H9 (cell line): ENCODE measurements around the gene TTC28. TPM values are rescaled to one million over a fixed set of nuclear protein-coding genes. Genes with fewer than 3 reads are reported as not detected.

Source experiments
- DNase-seq: peaks from one replicate; pipeline ENCODE4 v3.0.0-alpha.2; 2017
- H2AFZ ChIP-seq: one replicate; pipeline ENCODE4 v1.6.1; 2013; ENCODE audit warnings: mild to moderate bottlenecking, low read length, control low read depth, moderate library complexity
- H2AK5ac ChIP-seq: 2 replicates; pipeline ENCODE4 v1.6.1; 2013; ENCODE audit warnings: low read length, control low read depth, mixed read lengths; ENCODE audit not compliant: insufficient read length
- H2BK120ac ChIP-seq: one replicate; pipeline ENCODE4 v1.6.1; 2013; ENCODE audit warnings: low read depth, mild to moderate bottlenecking, low read length, control low read depth, inconsistent platforms; ENCODE audit not compliant: poor library complexity, severe bottlenecking
- H2BK12ac ChIP-seq: 2 replicates; pipeline ENCODE4 v1.6.1; 2013; ENCODE audit warnings: low read length, control low read depth, mixed read lengths, low read depth; ENCODE audit not compliant: insufficient read length
- H2BK15ac ChIP-seq: 2 replicates; pipeline ENCODE4 v1.6.1; 2013; ENCODE audit warnings: low read depth, low read length, control low read depth
- H2BK20ac ChIP-seq: one replicate; pipeline ENCODE4 v1.6.1; 2013; ENCODE audit warnings: low read depth, mild to moderate bottlenecking, low read length, control low read depth, inconsistent platforms; ENCODE audit not compliant: poor library complexity, severe bottlenecking
- H2BK5ac ChIP-seq: 2 replicates; pipeline ENCODE4 v1.6.1; 2013; ENCODE audit warnings: low read length, control low read depth, mixed read lengths; ENCODE audit not compliant: insufficient read length
- H3K14ac ChIP-seq: 2 replicates; pipeline ENCODE4 v1.6.1; 2013; ENCODE audit warnings: low read length, control low read depth; ENCODE audit not compliant: insufficient read depth
- H3K18ac ChIP-seq: 2 replicates; pipeline ENCODE4 v1.6.1; 2013; ENCODE audit warnings: low read depth, mild to moderate bottlenecking, mixed read lengths, low read length, control low read depth; ENCODE audit not compliant: insufficient read length
- H3K23ac ChIP-seq: 2 replicates; pipeline ENCODE4 v1.6.1; 2013; ENCODE audit warnings: low read length, control low read depth, mixed read lengths, low read depth; ENCODE audit not compliant: insufficient read length
- H3K23me2 ChIP-seq: 2 replicates; pipeline ENCODE4 v1.6.1; 2013; ENCODE audit warnings: low read depth, mild to moderate bottlenecking, mixed read lengths, low read length, control low read depth; ENCODE audit not compliant: insufficient read length, poor library complexity, severe bottlenecking
- H3K27ac ChIP-seq: 2 replicates; pipeline ENCODE4 v1.5.1; 2013; ENCODE audit warnings: low read length, control low read depth, mixed read lengths, low read depth; ENCODE audit not compliant: insufficient read length
- H3K27me3 ChIP-seq: 2 replicates; pipeline ENCODE4 v1.6.1; 2013; ENCODE audit warnings: low read length, control low read depth, inconsistent platforms; ENCODE audit not compliant: insufficient read depth
- H3K4ac ChIP-seq: 2 replicates; pipeline ENCODE4 v1.6.1; 2013; ENCODE audit warnings: low read depth, mild to moderate bottlenecking, control low read depth, inconsistent platforms, low read length, moderate library complexity
- H3K4me1 ChIP-seq: 2 replicates; pipeline ENCODE4 v1.6.1; 2013; ENCODE audit warnings: low read length, control low read depth, inconsistent platforms; ENCODE audit not compliant: insufficient read depth
- H3K4me2 ChIP-seq: 2 replicates; pipeline ENCODE4 v1.6.1; 2013; ENCODE audit warnings: low read length, control low read depth, mixed read lengths; ENCODE audit not compliant: insufficient read length, insufficient read depth
- H3K56ac ChIP-seq: 2 replicates; pipeline ENCODE4 v1.6.1; 2013; ENCODE audit warnings: low read depth, mild to moderate bottlenecking, mixed read lengths, low read length, control low read depth; ENCODE audit not compliant: insufficient read length
- H3K79me1 ChIP-seq: 2 replicates; pipeline ENCODE4 v1.6.1; 2013; ENCODE audit warnings: low read depth, mild to moderate bottlenecking, moderate library complexity, low read length, control low read depth, inconsistent platforms; ENCODE audit not compliant: insufficient read depth, poor library complexity, severe bottlenecking
- H3K79me2 ChIP-seq: 2 replicates; pipeline ENCODE4 v1.6.1; 2013; ENCODE audit warnings: low read length, control low read depth, inconsistent platforms; ENCODE audit not compliant: insufficient read depth
- H3K9ac ChIP-seq: 2 replicates; pipeline ENCODE4 v1.6.1; 2013; ENCODE audit warnings: low read length, control low read depth, mixed read lengths; ENCODE audit not compliant: insufficient read length; ENCODE audit errors: extremely low read depth
- H3K9me3 ChIP-seq: one replicate; pipeline ENCODE4 v1.6.1; 2013; ENCODE audit warnings: low read depth, low read length, inconsistent platforms; ENCODE audit not compliant: control insufficient read depth
- H3T11ph ChIP-seq: one replicate; pipeline ENCODE4 v1.6.1; 2013; ENCODE audit warnings: mild to moderate bottlenecking, low read length, control low read depth, inconsistent platforms
- H4K20me1 ChIP-seq: one replicate; pipeline ENCODE4 v1.6.1; 2013; ENCODE audit not compliant: control insufficient read depth, insufficient read length, insufficient read depth
- H4K5ac ChIP-seq: 2 replicates; pipeline ENCODE4 v1.6.1; 2013; ENCODE audit warnings: low read depth, mild to moderate bottlenecking, mixed read lengths, low read length, control low read depth; ENCODE audit not compliant: insufficient read length
- H4K8ac ChIP-seq: replicated peaks from 2 replicates; pipeline ENCODE4 v1.6.1; 2013; ENCODE audit warnings: low read length, control low read depth, mixed read lengths, low read depth; ENCODE audit not compliant: insufficient read length
- H4K91ac ChIP-seq: 2 replicates; pipeline ENCODE4 v1.6.1; 2013; ENCODE audit warnings: low read depth, mild to moderate bottlenecking, moderate library complexity, mixed read lengths, low read length, control low read depth; ENCODE audit not compliant: insufficient read length
- H3K27ac Mint-ChIP-seq, 3 experiments: 2 replicates in 2 of 3; 3 replicates in 1 of 3; pipeline ENCODE4 v1.8.0; 2020 to 2021; ENCODE audit warnings: mixed read lengths in 3 of 3, mild to moderate bottlenecking in 1 of 3, moderate library complexity in 1 of 3
- H3K27me3 Mint-ChIP-seq: 2 replicates; pipeline ENCODE4 v1.8.0; 2021; ENCODE audit warnings: low read depth, mild to moderate bottlenecking, moderate library complexity, mixed read lengths
- H3K36me3 Mint-ChIP-seq, 3 experiments: 2 replicates in 2 of 3; 3 replicates in 1 of 3; pipeline ENCODE4 v1.8.0; 2020 to 2021; ENCODE audit warnings: low read depth in 3 of 3, mixed read lengths in 3 of 3; ENCODE audit not compliant: insufficient read depth in 1 of 3
- H3K4me1 Mint-ChIP-seq, 2 experiments: 2 replicates each; pipeline ENCODE4 v1.8.0; 2020; ENCODE audit warnings: mixed read lengths in 2 of 2
- H3K4me3 Mint-ChIP-seq, 2 experiments: 2 replicates in 1 of 2; 3 replicates in 1 of 2; pipeline ENCODE4 v1.8.0; 2020 to 2021; ENCODE audit warnings: mild to moderate bottlenecking in 2 of 2, mixed read lengths in 2 of 2, moderate library complexity in 1 of 2
- H3K9me3 Mint-ChIP-seq, 2 experiments: 2 replicates in 1 of 2; 3 replicates in 1 of 2; pipeline ENCODE4 v1.8.0; 2020; ENCODE audit warnings: mild to moderate bottlenecking in 2 of 2, mixed read lengths in 2 of 2, moderate library complexity in 1 of 2
- CTCF ChIP-seq: fragments of 200-600 bp; sonication (generic); conservative IDR thresholded peaks from 3 replicates; pipeline ENCODE4 v1.8.0; 2021; ENCODE audit warnings: antibody characterized with exemption, mild to moderate bottlenecking
- total RNA-seq: library from RNA; stranded (reverse); gene quantifications from 2 replicates; pipeline ENCODE4 v1.2.1, GENCODE V29; 2021

The TTC28 gene
- total RNA-seq, 1 experiment from 2014 or later = 13.6 TPM

GRCh38 chr22:28046100-28046499 lies 633.5 kb downstream of the TTC28 start:
- no peak for DNase-seq
- no peak overlapping the region for H3K4ac ChIP-seq
- no peaks in the 10 kb centered on the region for H3K4me1 ChIP-seq
- no peak overlapping the region for H2AK5ac ChIP-seq
- no peaks in the 10 kb centered on the region for H3K27me3 ChIP-seq
- H2AFZ ChIP-seq = no peak overlapping the region
- H3T11ph ChIP-seq = no peak overlapping the region
- Mint-ChIP-seq H3K4me3 (no peak overlapping the region), H3K27me3 (no peaks in the 10 kb centered on the region; the same call in 1 of the 2 replicates), H3K9me3 (no peaks in the 10 kb centered on the region), H3K27ac (no peak overlapping the region), H3K4me1 (no peaks in the 10 kb centered on the region), H3K36me3 (no peaks in the 10 kb centered on the region)
- no peak overlapping the region for H4K91ac ChIP-seq
- no peak overlapping the region for H3K9ac ChIP-seq
- H2BK5ac ChIP-seq = no peak overlapping the region
- H4K20me1 ChIP-seq = no peaks in the 10 kb centered on the region
- no peak overlapping the region for H3K18ac ChIP-seq
- no peaks in the 10 kb centered on the region for H3K23me2 ChIP-seq
- H2BK15ac ChIP-seq = no peak overlapping the region
- no peak overlapping the region for H4K5ac ChIP-seq
- H2BK20ac ChIP-seq = no peak overlapping the region
- no peak for TF ChIP-seq CTCF
- H3K56ac ChIP-seq = no peak overlapping the region
- no peak overlapping the region for H3K23ac ChIP-seq
- H3K79me1 ChIP-seq = no peaks in the 10 kb centered on the region
- H2BK120ac ChIP-seq = no peak overlapping the region
- no peak overlapping the region for H4K8ac ChIP-seq
- H3K9me3 ChIP-seq = no peaks in the 10 kb centered on the region
- no peak overlapping the region for H2BK12ac ChIP-seq
- no peak overlapping the region for H3K4me2 ChIP-seq
- H3K27ac ChIP-seq = no peak overlapping the region
- no peak overlapping the region for H3K14ac ChIP-seq
- no peaks in the 10 kb centered on the region for H3K79me2 ChIP-seq
